HepG2 (cell line): Measurements from ENCODE around the gene KCTD19. TPM values are rescaled to one million over a fixed set of nuclear protein-coding genes. Genes with fewer than 3 reads are reported as not detected.

Experiments
- ATF1 ChIP-seq: IDR thresholded peaks from 2 replicates; pipeline ENCODE4 v1.6.1; 2016; ENCODE audit warnings: mild to moderate bottlenecking, control low read depth
- ATF4 ChIP-seq, 2 experiments: fragments of 450-650 bp in 1 of 2; sonication (generic) in 1 of 2; formaldehyde crosslinking; IDR thresholded peaks; 2 replicates each; pipeline versions ENCODE4 v1.5.0 to v1.8.0; 2020 to 2022; ENCODE audit warnings: mild to moderate bottlenecking in 1 of 2, missing genetic modification reagents in 1 of 2
- CHD4 ChIP-seq: fragments of 200-600 bp; sonication (generic); IDR thresholded peaks from 2 replicates; pipeline ENCODE4 v1.7.0; 2017; ENCODE audit warnings: mild to moderate bottlenecking, low read length, borderline replicate concordance
- CSRNP1 ChIP-seq: sonication (generic); formaldehyde crosslinking; IDR thresholded peaks from 2 replicates; pipeline ENCODE4 v1.8.1; 2023; ENCODE audit warnings: mild to moderate bottlenecking, missing genetic modification reagents
- GATA4 ChIP-seq: sonication (generic); IDR thresholded peaks from 2 replicates; pipeline ENCODE4 v1.6.1; 2016; ENCODE audit warnings: antibody characterized with exemption, low read depth, borderline replicate concordance
- HMGA1 ChIP-seq: sonication (generic); formaldehyde crosslinking; conservative IDR thresholded peaks from 2 replicates; pipeline ENCODE4 v1.4.0; 2020; ENCODE audit warnings: missing genetic modification reagents
- HOMEZ ChIP-seq: IDR thresholded peaks from 2 replicates; pipeline ENCODE4 v1.6.1; 2016; ENCODE audit warnings: low read depth
- HOXA3 ChIP-seq: sonication (generic); formaldehyde crosslinking; IDR thresholded peaks from 2 replicates; pipeline ENCODE4 v1.5.0; 2020; ENCODE audit warnings: missing genetic modification reagents
- JUND ChIP-seq: sonication (generic); formaldehyde crosslinking; IDR thresholded peaks from 2 replicates; pipeline ENCODE4 v1.8.0; 2022; ENCODE audit warnings: mild to moderate bottlenecking, missing genetic modification reagents
- MAFG ChIP-seq: sonication (generic); formaldehyde crosslinking; IDR thresholded peaks from 2 replicates; pipeline ENCODE4 v1.5.1; 2020; ENCODE audit warnings: mild to moderate bottlenecking, missing genetic modification reagents
- PATZ1 ChIP-seq: sonication (generic); formaldehyde crosslinking; IDR thresholded peaks from 2 replicates; pipeline ENCODE4 v1.4.0; 2020; ENCODE audit warnings: missing genetic modification reagents
- YEATS2 ChIP-seq: sonication (generic); formaldehyde crosslinking; IDR thresholded peaks from 2 replicates; pipeline ENCODE4 v1.4.0; 2020; ENCODE audit warnings: missing genetic modification reagents, borderline replicate concordance
- YY1 ChIP-seq: IDR thresholded peaks from 2 replicates; pipeline ENCODE4 v1.6.1; 2011; ENCODE audit warnings: low read length, low read depth, moderate library complexity, mild to moderate bottlenecking; ENCODE audit not compliant: insufficient read depth, insufficient replicate concordance
- ZBTB43 ChIP-seq: sonication (generic); formaldehyde crosslinking; conservative IDR thresholded peaks from 2 replicates; pipeline ENCODE4 v1.4.0; 2020; ENCODE audit warnings: missing genetic modification reagents
- ZKSCAN1 ChIP-seq: fragments of 150-350 bp; IDR thresholded peaks from 2 replicates; pipeline ENCODE4 v1.6.1; 2014; ENCODE audit warnings: low read length
- ZMAT3 ChIP-seq: sonication (generic); formaldehyde crosslinking; conservative IDR thresholded peaks from 2 replicates; pipeline ENCODE4 v1.7.0; 2021; ENCODE audit warnings: missing genetic modification reagents
- ZNF234 ChIP-seq: sonication (generic); formaldehyde crosslinking; conservative IDR thresholded peaks from 2 replicates; pipeline ENCODE4 v1.5.1; 2020; ENCODE audit warnings: mild to moderate bottlenecking, missing genetic modification reagents
- ZNF790 ChIP-seq: sonication (generic); formaldehyde crosslinking; IDR thresholded peaks from 2 replicates; pipeline ENCODE4 v1.8.0; 2022; ENCODE audit warnings: missing genetic modification reagents, mild to moderate bottlenecking, borderline replicate concordance
- ZNF850 ChIP-seq: sonication (generic); formaldehyde crosslinking; conservative IDR thresholded peaks from 2 replicates; pipeline ENCODE4 v1.9.0; 2021; ENCODE audit warnings: mild to moderate bottlenecking, missing genetic modification reagents
- ZNF883 ChIP-seq: sonication (generic); formaldehyde crosslinking; IDR thresholded peaks from 2 replicates; pipeline ENCODE4 v1.5.1; 2020; ENCODE audit warnings: mild to moderate bottlenecking, missing genetic modification reagents; ENCODE audit errors: not compliant biosample characterization
- polyA plus RNA-seq, 8 experiments: library from polyadenylated mRNA; depleted of rRNA in 3 of 8; stranded (reverse) in 7 of 8; unstranded in 1 of 8; fragments of >200 nt; fragmentation: Illumina TruSeq in 4 of 8; extraction: Trizol in 4 of 8; gene quantifications; 2 replicates each; pipeline versions ENCODE4 v1.2.1 to v1.2.3, GENCODE V29; 2011 to 2016; ENCODE audit warnings: low read depth in 4 of 8, missing spikeins in 1 of 8, mixed read lengths in 1 of 8; ENCODE audit not compliant: insufficient read depth in 1 of 8
- total RNA-seq, 5 experiments: library from RNA; depleted of rRNA; stranded (reverse); fragments of >200 nt; fragmentation: Illumina TruSeq; extraction: Trizol; gene quantifications; 2 replicates each; pipeline ENCODE4 v1.2.3, GENCODE V29; 2016; ENCODE audit warnings: low read depth in 1 of 5
- TF ChIP-seq, protein P1 (sequence below): sonication (generic); formaldehyde crosslinking; IDR thresholded peaks from 2 replicates; pipeline ENCODE4 v1.8.1; 2022; ENCODE audit warnings: mild to moderate bottlenecking, missing genetic modification reagents

KCTD19 gene
- total and polyA plus RNA-seq, 2 of the 13 experiments (the other 11 are each of a cell fraction or from before 2014, with no cell fraction given), result not detected

DNA sequence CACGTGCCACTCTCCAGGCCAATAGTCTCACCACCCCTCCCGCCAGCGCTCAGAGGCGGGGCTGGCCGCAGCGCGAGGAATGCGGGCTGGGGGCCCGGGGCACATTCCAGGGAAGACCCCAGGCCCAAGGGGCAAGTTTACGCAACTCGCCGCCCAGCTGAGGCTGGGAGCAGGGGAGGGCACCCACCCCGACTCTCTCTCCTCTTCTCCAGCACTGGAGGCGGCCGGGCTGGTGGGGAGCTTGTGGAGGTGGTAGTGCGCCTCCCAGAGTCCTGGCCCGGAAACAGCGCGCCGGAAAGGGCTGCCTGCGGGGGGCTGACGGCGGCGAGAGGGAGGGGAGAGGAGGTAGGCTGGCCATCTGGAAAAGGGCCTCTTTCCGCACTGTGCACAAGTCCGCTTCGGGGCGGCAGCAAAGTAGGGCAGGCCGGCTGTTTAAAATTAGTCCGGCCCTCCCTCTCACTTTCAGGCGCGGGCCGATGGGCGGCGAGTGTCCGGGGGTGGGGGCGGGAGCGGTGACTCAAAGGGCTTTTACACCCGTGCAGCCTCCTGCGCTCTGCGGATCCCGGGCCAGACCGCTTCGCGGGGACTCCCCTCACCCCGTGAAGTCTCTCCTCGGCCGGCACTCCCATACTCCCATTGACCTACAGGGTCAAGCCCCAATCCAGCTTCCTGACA is 80.3 kb downstream of the KCTD19 start (continued):
- peak; percentile 58; the same call in 1 of the 2 replicates for TF ChIP-seq ZBTB43
- TF ChIP-seq ZMAT3 (CRISPR knock-in tag), result 0 out of 2 replicates have a peak, but pooled peaks have one; percentile 81
- TF ChIP-seq ZKSCAN1, result no peak
- TF ChIP-seq HMGA1 (CRISPR knock-in tag), result no peak
- peak; percentile 100 for TF ChIP-seq PATZ1 (CRISPR knock-in tag)
- TF ChIP-seq JUND (CRISPR knock-in tag), result no peak; the same call in 1 of the 2 replicates
- peak; percentile 83 for TF ChIP-seq YEATS2 (CRISPR knock-in tag)
- TF ChIP-seq ATF1 (CRISPR knock-in tag), result no peak
- no peak for TF ChIP-seq ZNF850 (CRISPR knock-in tag)
- TF ChIP-seq ATF4 (CRISPR knock-in tag; IDR thresholded peaks at IDR 0.05), result peak in 1 of 2 experiments; percentile 72; a peak in 2 of 4 replicates
- TF ChIP-seq, protein P1, sequence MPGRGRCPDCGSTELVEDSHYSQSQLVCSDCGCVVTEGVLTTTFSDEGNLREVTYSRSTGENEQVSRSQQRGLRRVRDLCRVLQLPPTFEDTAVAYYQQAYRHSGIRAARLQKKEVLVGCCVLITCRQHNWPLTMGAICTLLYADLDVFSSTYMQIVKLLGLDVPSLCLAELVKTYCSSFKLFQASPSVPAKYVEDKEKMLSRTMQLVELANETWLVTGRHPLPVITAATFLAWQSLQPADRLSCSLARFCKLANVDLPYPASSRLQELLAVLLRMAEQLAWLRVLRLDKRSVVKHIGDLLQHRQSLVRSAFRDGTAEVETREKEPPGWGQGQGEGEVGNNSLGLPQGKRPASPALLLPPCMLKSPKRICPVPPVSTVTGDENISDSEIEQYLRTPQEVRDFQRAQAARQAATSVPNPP, result peak; percentile 86; the same call in 1 of the 2 replicates
- 0 out of 2 replicates have a peak, but pooled peaks have one; percentile 79 for TF ChIP-seq ZNF790 (CRISPR knock-in tag)
- peak; percentile 95 for TF ChIP-seq HOXA3
- peak; percentile 72; the same call in 1 of the 2 replicates for TF ChIP-seq CSRNP1 (CRISPR knock-in tag)
- peak; percentile 73 for TF ChIP-seq ZNF883 (CRISPR knock-in tag)
- 0 out of 2 replicates have a peak, but pooled peaks have one; percentile 57 for TF ChIP-seq GATA4
- TF ChIP-seq ZNF234, result no peak
- peak; percentile 81 for TF ChIP-seq HOMEZ (CRISPR knock-in tag)
- no peak for TF ChIP-seq YY1
- no peak for TF ChIP-seq MAFG (CRISPR knock-in tag)
- no peak for TF ChIP-seq CHD4
